ENCODE measurements around the gene IFI27L1. TPM values are rescaled to one million over a fixed set of nuclear protein-coding genes. Genes with fewer than 3 reads are reported as not detected.

The IFI27L1 gene
- total and polyA plus RNA-seq, 2 donors (not counting 3 experiments of a cell fraction or from before 2014, with no cell fraction given) = 31.1 to 38.1 TPM

DNA sequence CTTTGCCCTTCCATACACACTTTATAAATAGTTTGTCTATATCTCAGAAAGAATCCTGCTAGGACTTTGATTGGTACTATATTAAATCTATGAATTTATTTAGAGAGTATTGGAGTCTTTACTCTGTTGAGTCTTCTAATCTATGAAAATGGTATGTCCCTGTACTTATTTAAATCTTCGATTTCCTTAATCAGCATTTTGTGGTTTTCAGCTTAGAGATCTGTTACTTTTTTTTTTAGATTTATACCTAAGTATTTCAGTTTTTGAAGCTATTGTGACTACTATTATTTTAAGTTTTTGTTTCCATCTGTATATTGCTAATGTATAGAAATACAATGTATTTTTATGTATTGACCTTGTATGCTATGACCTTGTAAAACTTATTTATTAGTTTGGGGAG, 61.7 kb downstream of the IFI27L1 start:
- ChIA-PET CTCF (interaction anchor here (0.7 to 3.8 kb wide), 8 partner anchors 11 to 207 kb away, joined by 3 to 46 read pairs (median 4); no protein-coding TSS in a partner anchor), POLR2A (no interaction called here)
- no TSS peak for BruUV-seq (replicated peaks)
- H2AFZ ChIP-seq (ENCODE audit: low read depth, low read length) = no peak overlapping the region
- no peaks in the 10 kb centered on the region for H3K27me3 ChIP-seq (ENCODE audit: control insufficient read depth in 2 of 2, insufficient read depth in 2 of 2, low read length in 2 of 2)
- no peaks in the 10 kb centered on the region for H3K36me3 ChIP-seq (ENCODE audit: control insufficient read depth in 2 of 2, extremely low read depth in 1 of 2, insufficient read depth in 2 of 2, low read length in 2 of 2)
- FAIRE-seq (no peak), DNase-seq (ENCODE audit: low read depth, low spot score) (no peak)
- H3K9me3 ChIP-seq (replicated peaks; ENCODE audit: control insufficient read depth, insufficient read depth, low read length) = no peaks in the 10 kb centered on the region
- no peak for TF ChIP-seq GATA2 (IDR thresholded peaks at IDR 0.05; ENCODE audit: insufficient read depth, insufficient read length, low read depth, low read length)
- no peak for TF ChIP-seq JUN (IDR thresholded peaks at IDR 0.05; ENCODE audit: borderline replicate concordance, insufficient read depth, insufficient read length, low read depth)
- no peak for TF ChIP-seq FOS (IDR thresholded peaks at IDR 0.05; ENCODE audit: borderline replicate concordance, insufficient read depth, low read length)
- no peak for TF ChIP-seq POLR2AphosphoS5 (IDR thresholded peaks at IDR 0.05; ENCODE audit: insufficient read depth, low read depth, low read length)
- no peak for TF ChIP-seq EZH2 (IDR thresholded peaks at IDR 0.05; ENCODE audit: borderline replicate concordance, low read depth, low read length, severe bottlenecking)
- no peak for TF ChIP-seq POLR2A (IDR thresholded peaks at IDR 0.05; ENCODE audit: low read depth, low read length)
- TF ChIP-seq MAX (IDR thresholded peaks at IDR 0.05; ENCODE audit: insufficient read depth, insufficient read length) = no peak
- TF ChIP-seq, protein P1, sequence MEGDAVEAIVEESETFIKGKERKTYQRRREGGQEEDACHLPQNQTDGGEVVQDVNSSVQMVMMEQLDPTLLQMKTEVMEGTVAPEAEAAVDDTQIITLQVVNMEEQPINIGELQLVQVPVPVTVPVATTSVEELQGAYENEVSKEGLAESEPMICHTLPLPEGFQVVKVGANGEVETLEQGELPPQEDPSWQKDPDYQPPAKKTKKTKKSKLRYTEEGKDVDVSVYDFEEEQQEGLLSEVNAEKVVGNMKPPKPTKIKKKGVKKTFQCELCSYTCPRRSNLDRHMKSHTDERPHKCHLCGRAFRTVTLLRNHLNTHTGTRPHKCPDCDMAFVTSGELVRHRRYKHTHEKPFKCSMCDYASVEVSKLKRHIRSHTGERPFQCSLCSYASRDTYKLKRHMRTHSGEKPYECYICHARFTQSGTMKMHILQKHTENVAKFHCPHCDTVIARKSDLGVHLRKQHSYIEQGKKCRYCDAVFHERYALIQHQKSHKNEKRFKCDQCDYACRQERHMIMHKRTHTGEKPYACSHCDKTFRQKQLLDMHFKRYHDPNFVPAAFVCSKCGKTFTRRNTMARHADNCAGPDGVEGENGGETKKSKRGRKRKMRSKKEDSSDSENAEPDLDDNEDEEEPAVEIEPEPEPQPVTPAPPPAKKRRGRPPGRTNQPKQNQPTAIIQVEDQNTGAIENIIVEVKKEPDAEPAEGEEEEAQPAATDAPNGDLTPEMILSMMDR (IDR thresholded peaks at IDR 0.05; ENCODE audit: extremely low read depth in 1 of 2, insufficient read depth in 1 of 2, low read depth in 1 of 2, low read length in 2 of 2) = no peak
- no peak for TF ChIP-seq MYC (IDR thresholded peaks at IDR 0.05; ENCODE audit: low read depth, low read length)
- no peak overlapping the region for H3K27ac ChIP-seq (ENCODE audit: insufficient read depth, low read depth, low read length)
- no peak overlapping the region for H3K9ac ChIP-seq (replicated peaks; ENCODE audit: extremely low read depth, insufficient read depth, low read length)
- no peaks in the 10 kb centered on the region for H3K9me1 ChIP-seq (replicated peaks; ENCODE audit: control insufficient read depth, extremely low read depth, insufficient read depth, low read length)
- intact Hi-C loops (cut with micrococcal nuclease) (no loop called here), dilution Hi-C loops (cut with MboI; ENCODE audit: extremely low pct_ligation_motif_present, low sequenced_read_pairs) (no loop called here)
- H3K4me1 ChIP-seq (ENCODE audit: control insufficient read depth, extremely low read depth, insufficient read depth, low read length) = no peaks in the 10 kb centered on the region
- H3K4me3 ChIP-seq (replicated peaks in 1 of 3; ENCODE audit: insufficient read depth in 1 of 3, low read depth in 1 of 3, low read length in 3 of 3) = no peak overlapping the region
- H4K20me1 ChIP-seq (replicated peaks; ENCODE audit: control insufficient read depth, extremely low read depth, insufficient read depth, low read length) = no peaks in the 10 kb centered on the region
- no peak overlapping the region for H3K4me2 ChIP-seq (ENCODE audit: insufficient read depth, low read length)
- no peaks in the 10 kb centered on the region for H3K79me2 ChIP-seq (ENCODE audit: control insufficient read depth, insufficient read depth, low read length)

Data from endothelial cell of umbilical vein (primary cell).